Measurements from ENCODE around the gene TBXA2R. TPM values are rescaled to one million over a fixed set of nuclear protein-coding genes. Genes with fewer than 3 reads are reported as not detected.

Gene TBXA2R
- total RNA-seq, 1 donor from 2014 or later: 0.39 TPM

GRCh38 chr19:3642987-3643673, 36.5 kb upstream of the TBXA2R start:
- H3K9me3 ChIP-seq (ENCODE audit: insufficient read depth, low read depth, low read length): no peaks in the 10 kb centered on the region
- no peaks in the 10 kb centered on the region for H3K27me3 ChIP-seq (ENCODE audit: insufficient read depth, low read length)
- no peaks in the 10 kb centered on the region for H3K9me3 Mint-ChIP-seq (ENCODE audit: unreplicated experiment)
- no peak overlapping the region for H3K4me2 ChIP-seq (ENCODE audit: low read length)
- H3K27ac Mint-ChIP-seq (ENCODE audit: unreplicated experiment): no peak overlapping the region
- H3K4me3 Mint-ChIP-seq (ENCODE audit: unreplicated experiment): no peak overlapping the region
- no peaks in the 10 kb centered on the region for H3K79me2 ChIP-seq (ENCODE audit: insufficient read depth, low read length)
- H3K27me3 Mint-ChIP-seq (ENCODE audit: low read depth, unreplicated experiment): no peaks in the 10 kb centered on the region
- H3K36me3 ChIP-seq (ENCODE audit: insufficient read depth, low read length): peaks cover 7% of the 10 kb centered on the region
- peaks cover 3% of the 10 kb centered on the region for H4K20me1 ChIP-seq (ENCODE audit: insufficient read depth, low read length)
- no peak for DNase-seq (ENCODE audit: low read depth)
- TF ChIP-seq CTCF (IDR thresholded peaks at IDR 0.05; ENCODE audit: insufficient read depth, low read depth, low read length): no peak
- TF ChIP-seq EZH2 (IDR thresholded peaks at IDR 0.05; ENCODE audit: insufficient read depth, low read length): no peak
- H2AFZ ChIP-seq (ENCODE audit: low read depth, low read length): no peak overlapping the region
- H3K9ac ChIP-seq (ENCODE audit: low read length): no peak overlapping the region
- no peak overlapping the region for H3K4me3 ChIP-seq (ENCODE audit: insufficient read depth, low read depth, low read length)
- H3K4me1 ChIP-seq (ENCODE audit: insufficient read depth, low read length): peaks cover 5% of the 10 kb centered on the region
- no peak for FAIRE-seq
- no peak overlapping the region for H3K27ac ChIP-seq (ENCODE audit: low read depth, low read length)
- H3K4me1 Mint-ChIP-seq (ENCODE audit: low read depth, unreplicated experiment): no peaks in the 10 kb centered on the region
- peaks cover 7% of the 10 kb centered on the region for H3K36me3 Mint-ChIP-seq (ENCODE audit: low read depth, unreplicated experiment)

GRCh38 chr19:3642296-3642695, 35.6 kb upstream of the TBXA2R start:
- no peak overlapping the region for H3K4me3 Mint-ChIP-seq (ENCODE audit: unreplicated experiment)
- H3K27me3 ChIP-seq (ENCODE audit: insufficient read depth, low read length): no peaks in the 10 kb centered on the region
- no peak for DNase-seq (ENCODE audit: low read depth)
- H3K36me3 Mint-ChIP-seq (ENCODE audit: low read depth, unreplicated experiment): peaks cover 7% of the 10 kb centered on the region
- H3K9ac ChIP-seq (ENCODE audit: low read length): no peak overlapping the region
- H3K27me3 Mint-ChIP-seq (ENCODE audit: low read depth, unreplicated experiment): no peaks in the 10 kb centered on the region
- H3K79me2 ChIP-seq (ENCODE audit: insufficient read depth, low read length): no peaks in the 10 kb centered on the region
- no peak for FAIRE-seq
- H3K36me3 ChIP-seq (ENCODE audit: insufficient read depth, low read length): peaks cover 7% of the 10 kb centered on the region
- no peak overlapping the region for H3K4me2 ChIP-seq (ENCODE audit: low read length)
- H3K4me1 ChIP-seq (ENCODE audit: insufficient read depth, low read length): peaks cover 5% of the 10 kb centered on the region
- TF ChIP-seq EZH2 (IDR thresholded peaks at IDR 0.05; ENCODE audit: insufficient read depth, low read length): no peak
- TF ChIP-seq CTCF (IDR thresholded peaks at IDR 0.05; ENCODE audit: insufficient read depth, low read depth, low read length): no peak
- H4K20me1 ChIP-seq (ENCODE audit: insufficient read depth, low read length): peaks cover 3% of the 10 kb centered on the region
- H3K9me3 Mint-ChIP-seq (ENCODE audit: unreplicated experiment): no peaks in the 10 kb centered on the region
- no peak overlapping the region for H3K27ac Mint-ChIP-seq (ENCODE audit: unreplicated experiment)
- H3K27ac ChIP-seq (ENCODE audit: low read depth, low read length): no peak overlapping the region
- H3K9me3 ChIP-seq (ENCODE audit: insufficient read depth, low read depth, low read length): no peaks in the 10 kb centered on the region
- H3K4me1 Mint-ChIP-seq (ENCODE audit: low read depth, unreplicated experiment): no peaks in the 10 kb centered on the region
- no peak overlapping the region for H2AFZ ChIP-seq (ENCODE audit: low read depth, low read length)
- H3K4me3 ChIP-seq (ENCODE audit: insufficient read depth, low read depth, low read length): no peak overlapping the region

GRCh38 chr19:3641515-3642269, 35.0 kb upstream of the TBXA2R start:
- Mint-ChIP-seq H3K9me3 (ENCODE audit: unreplicated experiment) (no peaks in the 10 kb centered on the region), H3K36me3 (ENCODE audit: low read depth, unreplicated experiment) (peaks cover 7% of the 10 kb centered on the region), H3K4me3 (ENCODE audit: unreplicated experiment) (no peak overlapping the region), H3K27ac (ENCODE audit: unreplicated experiment) (no peak overlapping the region), H3K4me1 (ENCODE audit: low read depth, unreplicated experiment) (no peaks in the 10 kb centered on the region), H3K27me3 (ENCODE audit: low read depth, unreplicated experiment) (no peaks in the 10 kb centered on the region)
- DNase-seq (ENCODE audit: low read depth) (no peak), FAIRE-seq (no peak)
- Histone ChIP-seq H3K4me2 (ENCODE audit: low read length) (no peak overlapping the region), H2AFZ (ENCODE audit: low read depth, low read length) (no peak overlapping the region), H3K9me3 (ENCODE audit: insufficient read depth, low read depth, low read length) (no peaks in the 10 kb centered on the region), H4K20me1 (ENCODE audit: insufficient read depth, low read length) (peaks cover 2% of the 10 kb centered on the region), H3K4me1 (ENCODE audit: insufficient read depth, low read length) (peaks cover 5% of the 10 kb centered on the region), H3K79me2 (ENCODE audit: insufficient read depth, low read length) (no peaks in the 10 kb centered on the region), H3K27ac (ENCODE audit: low read depth, low read length) (no peak overlapping the region), H3K9ac (ENCODE audit: low read length) (no peak overlapping the region), H3K36me3 (ENCODE audit: insufficient read depth, low read length) (peaks cover 7% of the 10 kb centered on the region), H3K27me3 (ENCODE audit: insufficient read depth, low read length) (no peaks in the 10 kb centered on the region), H3K4me3 (ENCODE audit: insufficient read depth, low read depth, low read length) (no peak overlapping the region)
- no peak for TF ChIP-seq EZH2 (IDR thresholded peaks at IDR 0.05; ENCODE audit: insufficient read depth, low read length)
- no peak for TF ChIP-seq CTCF (IDR thresholded peaks at IDR 0.05; ENCODE audit: insufficient read depth, low read depth, low read length)

Measured in astrocyte (in vitro differentiated cells and primary cell).